ENCODE results near the gene ARMH4.

DNA sequence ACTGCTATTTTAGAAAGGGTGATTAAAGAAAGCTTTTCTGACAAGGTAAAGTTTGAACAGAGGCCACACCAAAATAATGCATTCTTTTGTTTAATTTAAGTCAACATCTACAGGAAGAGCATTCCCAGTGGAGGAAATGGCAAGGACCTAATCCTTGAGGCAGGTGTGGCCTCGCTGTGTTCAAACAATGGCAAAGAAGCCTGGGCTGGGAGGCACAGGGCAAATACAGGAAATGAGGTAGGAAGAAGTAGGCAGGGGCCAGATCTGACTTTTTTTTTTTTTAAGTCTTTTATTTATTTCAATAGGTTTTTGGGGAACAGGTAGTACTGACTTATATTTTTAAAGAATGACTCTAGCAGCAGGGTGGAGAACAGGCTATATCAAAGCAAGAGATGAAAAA is 53.5 kb downstream of the ARMH4 start:
- TF ChIP-seq, protein P1, sequence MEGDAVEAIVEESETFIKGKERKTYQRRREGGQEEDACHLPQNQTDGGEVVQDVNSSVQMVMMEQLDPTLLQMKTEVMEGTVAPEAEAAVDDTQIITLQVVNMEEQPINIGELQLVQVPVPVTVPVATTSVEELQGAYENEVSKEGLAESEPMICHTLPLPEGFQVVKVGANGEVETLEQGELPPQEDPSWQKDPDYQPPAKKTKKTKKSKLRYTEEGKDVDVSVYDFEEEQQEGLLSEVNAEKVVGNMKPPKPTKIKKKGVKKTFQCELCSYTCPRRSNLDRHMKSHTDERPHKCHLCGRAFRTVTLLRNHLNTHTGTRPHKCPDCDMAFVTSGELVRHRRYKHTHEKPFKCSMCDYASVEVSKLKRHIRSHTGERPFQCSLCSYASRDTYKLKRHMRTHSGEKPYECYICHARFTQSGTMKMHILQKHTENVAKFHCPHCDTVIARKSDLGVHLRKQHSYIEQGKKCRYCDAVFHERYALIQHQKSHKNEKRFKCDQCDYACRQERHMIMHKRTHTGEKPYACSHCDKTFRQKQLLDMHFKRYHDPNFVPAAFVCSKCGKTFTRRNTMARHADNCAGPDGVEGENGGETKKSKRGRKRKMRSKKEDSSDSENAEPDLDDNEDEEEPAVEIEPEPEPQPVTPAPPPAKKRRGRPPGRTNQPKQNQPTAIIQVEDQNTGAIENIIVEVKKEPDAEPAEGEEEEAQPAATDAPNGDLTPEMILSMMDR (IDR thresholded peaks at IDR 0.05) = no peak
- no peak for TF ChIP-seq POLR2A (IDR thresholded peaks at IDR 0.05; ENCODE audit: low read depth)
- TF ChIP-seq POLR2AphosphoS5 (IDR thresholded peaks at IDR 0.05) = peak; percentile 50 to 68
- TF ChIP-seq EP300 (IDR thresholded peaks at IDR 0.05) = no peak

All from esophagus muscularis mucosa (tissue), 4 donors.